LNCAP (cell line): ENCODE data around the gene DCTN1.

Source experiments
- TF ChIP-seq, protein P1 (sequence below): fragments of 450-650 bp; IDR thresholded peaks from 2 replicates; pipeline ENCODE4 v1.5.1; 2017; ENCODE audit warnings: mild to moderate bottlenecking

DCTN1 gene

DNA sequence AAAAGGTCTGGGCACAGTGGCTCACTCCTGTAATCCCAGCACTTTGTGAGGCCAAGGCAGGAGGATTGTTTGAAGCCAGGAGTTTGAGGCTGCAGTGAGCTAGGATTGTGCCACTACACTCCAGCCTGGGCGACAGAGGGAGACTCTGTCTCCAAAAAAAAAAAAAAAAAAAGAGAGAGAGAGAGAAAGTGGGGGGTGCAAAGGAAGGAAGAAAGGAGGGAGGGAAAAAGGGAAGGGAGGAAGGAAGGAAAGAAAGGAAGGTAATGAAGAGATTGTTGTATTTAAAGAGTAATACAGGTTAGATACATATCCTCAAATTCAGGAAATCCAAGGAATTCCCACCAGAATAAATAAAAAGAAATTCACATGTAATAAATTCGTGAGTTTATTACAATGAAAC lies 21.8 kb upstream of the DCTN1 start:
- TF ChIP-seq, protein P1, sequence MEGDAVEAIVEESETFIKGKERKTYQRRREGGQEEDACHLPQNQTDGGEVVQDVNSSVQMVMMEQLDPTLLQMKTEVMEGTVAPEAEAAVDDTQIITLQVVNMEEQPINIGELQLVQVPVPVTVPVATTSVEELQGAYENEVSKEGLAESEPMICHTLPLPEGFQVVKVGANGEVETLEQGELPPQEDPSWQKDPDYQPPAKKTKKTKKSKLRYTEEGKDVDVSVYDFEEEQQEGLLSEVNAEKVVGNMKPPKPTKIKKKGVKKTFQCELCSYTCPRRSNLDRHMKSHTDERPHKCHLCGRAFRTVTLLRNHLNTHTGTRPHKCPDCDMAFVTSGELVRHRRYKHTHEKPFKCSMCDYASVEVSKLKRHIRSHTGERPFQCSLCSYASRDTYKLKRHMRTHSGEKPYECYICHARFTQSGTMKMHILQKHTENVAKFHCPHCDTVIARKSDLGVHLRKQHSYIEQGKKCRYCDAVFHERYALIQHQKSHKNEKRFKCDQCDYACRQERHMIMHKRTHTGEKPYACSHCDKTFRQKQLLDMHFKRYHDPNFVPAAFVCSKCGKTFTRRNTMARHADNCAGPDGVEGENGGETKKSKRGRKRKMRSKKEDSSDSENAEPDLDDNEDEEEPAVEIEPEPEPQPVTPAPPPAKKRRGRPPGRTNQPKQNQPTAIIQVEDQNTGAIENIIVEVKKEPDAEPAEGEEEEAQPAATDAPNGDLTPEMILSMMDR = no peak

GRCh38 chr2:74399785-74400184 lies 19.7 kb upstream of the DCTN1 start:
- TF ChIP-seq, protein P1 = peak; percentile 40; the same call in 1 of the 2 replicates

DNA sequence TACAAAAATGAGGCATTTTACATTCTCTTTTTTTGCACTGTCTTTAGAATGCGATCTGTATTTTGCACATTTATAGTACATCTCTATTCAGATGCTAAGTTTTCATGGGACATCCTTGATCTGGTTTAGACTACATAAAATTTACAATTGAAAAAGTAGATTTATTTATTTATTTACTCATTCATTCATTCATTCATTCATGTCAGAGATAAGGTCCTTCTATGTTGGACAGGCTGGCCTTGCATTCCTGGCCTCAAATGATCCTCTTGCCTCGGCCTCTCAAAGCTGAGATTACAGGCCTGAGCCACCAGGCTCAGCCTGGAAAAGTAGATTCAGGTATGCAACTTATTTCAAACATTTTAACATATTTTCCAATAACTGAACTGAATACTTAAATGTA lies 16.0 kb upstream of the DCTN1 start:
- TF ChIP-seq, protein P1 = no peak

DNA sequence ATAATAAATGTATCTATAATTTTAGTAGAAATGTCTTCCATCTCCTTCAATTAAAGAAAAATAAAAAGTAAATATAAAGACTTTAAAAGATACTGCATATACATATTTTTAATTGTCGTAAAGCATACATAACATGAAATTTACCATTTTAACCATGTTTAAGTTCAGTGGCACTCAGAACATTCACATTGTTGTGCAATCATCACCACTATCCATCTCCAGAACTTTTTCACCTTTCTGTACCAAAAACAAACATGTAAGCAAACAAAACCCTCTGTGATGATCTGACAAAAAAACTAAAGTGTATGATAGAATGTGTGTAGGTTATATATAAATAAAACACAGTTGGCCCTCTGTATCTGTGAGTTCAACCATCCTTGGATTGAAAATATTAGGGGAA lies 13.4 kb upstream of the DCTN1 start:
- TF ChIP-seq, protein P1 = no peak

GRCh38 chr2:74392449-74392743 lies 12.3 kb upstream of the DCTN1 start:
- TF ChIP-seq, protein P1 = no peak

- TF ChIP-seq, protein P1 = peak; percentile 80
Observed at GRCh38 chr2:74391580-74392448, 11.7 kb upstream of the DCTN1 start.

GRCh38 chr2:74391209-74391579 lies 11.1 kb upstream of the DCTN1 start:
- TF ChIP-seq, protein P1 = no peak

GRCh38 chr2:74390606-74391005 lies 10.5 kb upstream of the DCTN1 start:
- TF ChIP-seq, protein P1 = no peak
